ENCODE measurements around the gene CXCR2.

GRCh38 chr2:218180467-218181114 lies 54.8 kb downstream of the CXCR2 start:
- TF ChIP-seq GRHL2 (CRISPR knock-in tag; IDR thresholded peaks at IDR 0.05; ENCODE audit: insufficient replicate concordance, severe bottlenecking): no peak
- TF ChIP-seq USF2 (CRISPR knock-in tag; IDR thresholded peaks at IDR 0.05): no peak
- TF ChIP-seq CTCF (IDR thresholded peaks at IDR 0.05): no peak
